HG02885 (cell line): Measurements from ENCODE around the gene RPS6KA2.

Source experiments
- ATAC-seq: cut with Tn5 transposase; IDR thresholded peaks from one replicate; pipeline ENCODE4 v1.9.1; 2021; ENCODE audit warnings: mild to moderate bottlenecking; ENCODE audit not compliant: unreplicated experiment, poor library complexity

The RPS6KA2 gene

DNA sequence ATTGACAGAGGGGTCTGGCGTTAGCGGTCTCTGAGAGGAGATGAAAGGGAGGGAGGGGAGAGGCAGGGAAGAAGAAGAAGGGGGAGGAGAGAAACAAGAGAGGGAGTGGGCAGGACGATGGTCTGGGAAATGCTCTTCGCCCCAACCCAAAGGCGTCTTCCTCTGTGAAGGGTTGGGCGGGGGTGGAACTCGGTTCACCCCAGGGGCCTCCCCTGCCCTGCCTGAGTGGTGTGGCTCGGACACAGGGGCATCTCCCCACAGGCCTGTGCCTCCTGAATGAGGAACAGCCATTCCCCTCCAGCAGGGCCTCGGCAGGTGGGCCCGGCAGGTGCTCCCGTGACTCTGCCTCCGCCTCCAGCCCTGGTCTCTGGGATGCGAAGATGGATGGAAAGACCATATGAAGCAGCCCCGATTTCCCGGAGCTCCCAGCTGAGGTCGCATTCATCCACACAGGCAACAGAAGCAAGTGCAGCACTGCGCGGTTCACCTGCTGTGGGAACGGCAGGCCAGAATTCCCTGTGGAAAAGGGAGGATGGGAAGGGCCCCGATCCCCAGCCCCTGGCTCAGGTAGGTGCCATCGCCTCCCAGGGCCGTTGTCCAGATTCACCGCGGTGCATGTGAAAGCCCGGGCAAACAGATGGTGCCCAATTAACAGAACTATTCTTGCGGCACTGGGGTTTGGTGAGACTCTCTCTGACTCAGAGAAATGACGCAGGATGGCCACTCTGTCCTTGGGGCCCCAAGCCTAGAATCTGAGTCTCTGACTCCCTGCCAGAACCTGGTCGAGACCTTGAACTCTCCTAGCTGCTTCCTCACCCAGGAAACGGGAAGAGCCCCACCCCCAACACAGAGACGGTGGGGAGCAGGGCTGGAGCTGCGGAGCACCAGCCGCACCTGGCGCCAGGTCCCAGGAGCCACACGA is 29.4 kb upstream of the RPS6KA2 start:
- no peak for ATAC-seq

GRCh38 chr6:166655713-166656229 is 28.7 kb upstream of the RPS6KA2 start:
- no peak for ATAC-seq

DNA sequence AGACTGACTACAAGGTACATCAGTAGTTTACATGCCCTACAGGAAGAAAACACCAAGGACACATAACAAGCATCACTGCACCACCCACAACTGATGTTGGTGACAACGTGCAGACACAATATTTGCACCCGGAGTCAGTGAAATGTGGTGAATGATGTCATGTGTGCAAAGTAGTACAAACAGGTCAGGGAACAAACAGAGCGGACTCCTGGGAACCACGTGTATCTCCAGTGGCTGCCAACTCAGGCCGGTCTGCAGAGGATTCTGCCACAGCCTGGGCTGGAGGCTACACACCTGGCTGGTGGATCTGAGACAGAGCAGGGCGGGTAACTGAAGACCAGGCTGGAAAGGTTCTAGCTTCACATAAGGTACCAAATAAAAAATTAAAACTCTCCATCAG is 28.2 kb upstream of the RPS6KA2 start:
- no peak for ATAC-seq

GRCh38 chr6:166654573-166654972 is 27.5 kb upstream of the RPS6KA2 start:
- no peak for ATAC-seq

- ATAC-seq, result no peak
Observed at GRCh38 chr6:166653639-166653941, 26.5 kb upstream of the RPS6KA2 start.

DNA sequence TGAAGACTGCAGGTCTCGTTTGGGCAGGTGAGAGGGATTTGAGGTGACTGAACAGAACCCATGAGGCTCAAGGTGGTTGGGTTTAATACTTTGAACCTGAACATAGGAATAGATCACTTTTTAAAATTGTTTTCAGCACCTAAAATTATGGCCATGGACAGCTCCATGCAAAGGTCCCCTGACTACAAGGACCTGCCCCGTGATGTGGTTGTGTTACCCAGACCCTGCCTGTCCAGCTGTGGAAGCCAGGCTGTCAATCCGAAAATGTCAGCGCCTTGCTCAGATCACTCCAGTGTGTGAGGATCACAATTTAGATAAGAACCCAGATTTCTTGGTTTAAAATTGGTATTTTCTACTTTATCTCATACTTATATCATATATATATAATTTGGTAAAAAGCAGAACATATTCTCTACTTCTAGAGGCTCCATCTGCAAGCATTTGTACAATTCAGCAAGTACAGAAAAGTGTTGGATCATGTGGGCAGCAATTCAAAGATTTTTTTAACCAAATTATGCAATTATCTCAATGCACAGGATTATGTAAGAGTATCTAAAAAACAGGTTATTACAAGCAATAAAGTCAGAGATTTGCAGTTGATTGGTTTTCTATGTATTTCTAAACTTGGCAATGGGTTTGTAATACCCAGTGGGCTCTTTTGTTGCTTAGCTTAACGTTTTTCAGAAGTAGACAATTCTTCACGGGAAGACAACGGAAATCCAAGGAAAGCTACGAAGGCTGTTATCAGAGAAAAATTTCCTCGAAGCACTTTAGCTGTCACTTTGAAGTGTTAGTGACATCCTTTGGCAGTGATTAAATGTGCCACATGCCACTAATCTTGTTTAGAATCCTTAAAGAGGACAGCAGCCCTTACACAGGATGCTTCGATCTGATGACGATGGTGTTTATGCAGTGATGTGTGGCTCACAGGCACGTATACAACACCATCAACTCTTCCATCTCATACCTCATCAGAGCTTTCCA is 24.1 kb upstream of the RPS6KA2 start:
- no peak for ATAC-seq

GRCh38 chr6:166650047-166650446 is 23.0 kb upstream of the RPS6KA2 start:
- ATAC-seq, result no peak

- ATAC-seq, result no peak
Observed at GRCh38 chr6:166648846-166649245, 21.8 kb upstream of the RPS6KA2 start.

DNA sequence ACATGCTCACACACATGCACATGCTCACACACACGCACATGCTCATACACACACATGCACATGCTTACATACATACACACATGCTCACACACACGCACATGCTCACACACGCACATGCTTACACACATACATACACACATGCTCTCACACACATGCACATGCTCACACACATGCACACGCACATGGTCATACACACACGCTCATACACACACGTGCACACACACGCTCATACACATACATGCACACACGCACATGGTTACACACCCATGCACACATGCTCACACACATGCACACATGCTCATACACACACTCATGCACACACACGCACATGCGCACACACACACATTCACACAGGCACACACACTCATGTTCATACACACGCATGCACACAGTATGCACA is 20.8 kb upstream of the RPS6KA2 start:
- ATAC-seq, result no peak

DNA sequence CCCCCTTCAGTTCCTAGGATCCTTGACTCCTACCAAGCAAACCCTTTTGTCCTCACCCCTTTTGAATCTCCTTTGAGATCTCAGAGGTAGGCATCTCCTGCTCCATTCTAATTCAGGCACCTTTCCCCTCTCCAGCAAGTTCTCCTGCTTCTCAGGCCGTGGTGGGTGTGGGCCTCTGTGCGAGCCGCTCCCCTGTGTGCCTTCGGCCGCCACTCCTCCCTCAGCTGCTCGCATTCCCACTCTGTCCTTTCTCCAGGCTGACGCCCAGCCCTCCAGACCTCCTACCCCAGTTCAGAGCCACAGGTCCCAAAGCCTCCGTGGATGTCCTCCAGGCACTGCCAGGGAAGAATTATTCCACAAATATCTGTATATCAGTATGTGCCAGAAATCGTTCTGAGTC is 19.7 kb upstream of the RPS6KA2 start:
- ATAC-seq, result no peak

DNA sequence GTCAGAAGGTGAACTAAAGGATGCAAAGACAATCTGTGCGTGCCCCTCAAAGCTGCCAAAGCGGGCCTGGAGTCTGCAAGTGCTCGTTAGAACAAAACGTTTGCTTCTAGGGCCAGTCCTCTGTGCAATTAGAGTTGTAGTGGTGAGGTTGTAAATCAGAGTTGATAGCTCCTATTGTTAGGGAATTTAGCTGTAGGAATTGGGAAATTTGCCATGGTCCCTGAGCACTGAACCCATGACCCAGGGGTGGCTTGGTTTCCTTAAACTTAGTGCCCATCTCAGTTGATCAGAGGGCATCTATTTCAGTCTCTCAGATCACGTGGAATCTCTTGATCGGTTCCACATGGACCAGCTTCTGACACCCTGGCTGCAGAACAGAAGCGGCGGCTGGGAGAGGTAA is 18.8 kb upstream of the RPS6KA2 start:
- no peak for ATAC-seq

DNA sequence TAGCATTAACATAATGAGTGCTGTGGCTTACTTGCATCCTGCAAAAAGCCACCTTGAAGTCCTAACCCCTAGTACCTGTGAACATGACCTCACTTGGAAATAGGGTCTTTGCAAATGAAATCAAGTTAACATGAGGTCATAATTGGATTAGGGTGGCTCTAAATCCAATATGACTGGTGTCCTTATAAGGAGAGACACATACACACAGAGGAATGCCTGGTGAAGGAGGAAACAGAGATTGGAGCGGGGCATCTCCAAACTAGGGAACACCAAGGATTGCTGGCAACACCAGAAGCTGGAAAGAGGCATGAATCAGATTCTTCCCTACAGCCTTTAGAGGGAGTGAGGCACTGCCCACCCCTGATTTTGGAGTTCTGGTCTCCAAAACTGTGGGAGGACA is 17.6 kb upstream of the RPS6KA2 start:
- no peak for ATAC-seq

DNA sequence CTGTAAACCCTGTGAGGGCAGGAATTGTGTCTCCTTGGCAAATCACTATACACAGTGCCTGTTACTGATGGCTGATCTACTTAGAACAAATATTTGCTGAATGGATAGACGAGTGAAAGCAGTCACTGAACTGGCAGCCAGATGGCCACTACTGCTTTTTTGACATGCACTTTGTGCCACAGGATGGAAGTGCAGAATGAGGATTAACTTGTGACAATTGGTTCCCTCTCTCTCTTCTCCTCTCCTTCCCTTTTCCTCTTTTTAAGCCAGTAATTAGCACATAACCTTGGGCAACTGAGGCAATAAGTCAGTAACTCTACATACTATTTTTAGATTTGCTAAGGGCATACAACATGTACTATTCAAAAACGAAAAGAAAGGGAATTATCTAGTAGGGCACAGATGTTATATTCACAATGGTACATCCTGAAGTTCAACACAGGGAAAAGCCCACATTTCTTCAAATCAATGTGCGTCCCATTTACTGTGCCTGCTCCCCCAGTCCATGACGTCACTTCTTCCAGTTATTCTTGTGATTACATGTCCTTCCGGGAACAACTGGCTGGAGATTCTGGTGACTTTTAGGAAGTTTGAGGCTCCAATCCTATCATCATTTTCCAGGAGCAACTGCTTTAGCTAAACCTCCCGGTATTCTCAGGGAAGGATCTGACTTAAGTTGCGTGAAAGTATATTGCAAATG is 17.0 kb upstream of the RPS6KA2 start:
- no peak for ATAC-seq

DNA sequence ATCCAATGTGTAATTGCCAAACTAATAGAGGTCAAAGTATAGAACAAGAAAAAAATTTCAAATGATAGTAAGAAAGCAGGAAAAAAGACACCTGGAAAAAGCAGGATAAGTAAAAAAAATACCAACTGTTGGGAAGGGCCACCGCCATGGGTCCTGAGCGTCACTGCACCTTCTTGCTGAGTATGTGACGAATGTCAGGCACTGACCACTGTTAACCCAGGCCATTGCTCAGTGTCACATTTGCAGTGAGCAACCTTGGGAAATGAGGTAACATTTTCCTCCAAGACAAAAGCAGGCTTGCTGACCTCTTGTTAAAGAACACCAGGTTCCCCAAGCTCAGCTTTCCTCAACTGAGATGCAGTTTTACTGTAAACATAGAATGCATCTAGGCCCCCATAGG is 15.6 kb upstream of the RPS6KA2 start:
- no peak for ATAC-seq

DNA sequence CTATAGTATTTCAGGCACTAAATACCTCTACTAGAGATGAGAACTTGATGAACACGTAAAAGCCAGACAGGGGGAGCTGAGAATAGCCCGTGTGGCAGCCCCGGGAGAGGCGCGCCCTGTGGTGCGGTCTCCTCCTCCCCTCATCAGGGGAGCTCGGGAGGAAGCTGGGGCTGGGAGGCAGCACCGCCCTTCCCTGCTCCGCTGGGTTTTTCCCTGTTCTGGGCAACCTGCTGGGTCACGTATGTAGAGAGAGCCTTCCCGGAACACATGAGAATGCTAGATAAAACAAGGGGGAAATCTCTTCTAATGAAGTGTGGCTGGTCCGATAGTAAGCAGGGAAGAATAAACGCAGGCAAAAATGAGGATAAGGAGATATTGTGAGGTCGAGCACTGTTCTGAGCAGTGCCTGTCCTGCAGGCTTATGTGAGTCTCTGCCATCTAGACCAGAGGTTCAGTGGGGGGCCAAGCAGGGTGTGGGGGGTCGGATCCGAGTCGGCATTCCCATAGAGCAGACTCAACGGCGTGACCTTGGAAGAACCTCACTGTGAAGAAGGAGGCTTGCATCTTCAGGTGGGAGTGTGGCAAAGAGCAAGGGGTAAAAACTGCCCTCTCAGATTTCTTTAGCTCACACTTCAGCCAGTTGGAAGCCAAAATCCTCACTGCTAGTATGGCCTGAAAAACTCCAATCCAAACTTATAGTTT is 13.4 kb upstream of the RPS6KA2 start:
- no peak for ATAC-seq

DNA sequence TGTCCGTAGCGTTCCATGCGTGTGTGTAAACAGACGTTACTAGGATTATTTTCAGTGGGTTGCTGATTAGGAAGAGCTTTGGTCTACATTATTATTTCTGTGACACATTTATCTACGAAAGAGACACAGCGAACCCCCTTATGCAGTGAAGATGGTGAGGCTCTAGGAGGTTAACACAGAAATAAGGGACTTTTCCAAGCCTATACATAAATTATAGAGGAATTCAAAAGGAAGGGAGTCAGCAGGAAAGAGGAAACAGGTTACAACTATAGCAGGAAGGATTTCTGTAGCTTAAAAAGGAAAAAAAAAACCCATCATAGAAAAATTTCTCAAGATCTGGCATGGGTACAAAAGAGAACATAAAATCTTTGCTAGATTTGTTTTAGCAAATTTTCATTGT is 12.9 kb upstream of the RPS6KA2 start:
- ATAC-seq, result no peak

GRCh38 chr6:166638573-166638964 is 11.5 kb upstream of the RPS6KA2 start:
- no peak for ATAC-seq

DNA sequence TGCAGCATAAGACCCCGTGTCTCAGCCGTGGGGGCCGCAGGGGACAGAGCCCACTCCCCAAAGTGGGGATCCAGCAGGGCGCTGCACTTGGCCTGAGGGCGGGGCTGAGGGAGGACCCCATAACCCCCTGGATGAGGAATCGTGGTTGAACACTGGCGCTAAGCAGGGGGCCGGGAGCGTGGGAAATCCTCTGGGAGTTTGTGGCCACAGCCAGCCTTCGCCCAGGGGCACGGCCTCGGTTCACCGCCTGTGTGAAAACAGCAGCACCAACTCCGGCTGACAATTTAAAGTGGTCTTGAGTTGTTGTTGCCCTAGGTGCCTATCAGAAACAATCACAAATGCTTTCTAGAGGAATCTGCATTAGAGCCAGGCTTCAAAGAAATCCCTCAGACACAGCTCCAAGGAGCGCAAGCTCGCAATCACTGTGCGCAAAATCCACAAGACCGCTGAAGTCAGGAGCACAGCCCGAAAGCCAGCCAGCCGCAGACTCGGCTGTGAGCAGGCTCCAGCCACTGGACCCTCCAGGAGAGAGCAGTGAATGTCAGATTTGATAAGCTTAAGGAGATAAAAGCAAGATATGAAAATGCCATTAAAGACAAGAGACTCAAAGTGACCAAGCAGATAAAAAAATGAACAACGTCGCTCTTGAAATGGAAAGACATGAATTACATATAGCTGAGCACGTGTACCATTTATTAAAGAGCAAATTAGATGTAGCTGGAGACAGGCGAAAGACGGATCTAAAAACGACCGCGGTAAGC is 10.9 kb upstream of the RPS6KA2 start:
- no peak for ATAC-seq

DNA sequence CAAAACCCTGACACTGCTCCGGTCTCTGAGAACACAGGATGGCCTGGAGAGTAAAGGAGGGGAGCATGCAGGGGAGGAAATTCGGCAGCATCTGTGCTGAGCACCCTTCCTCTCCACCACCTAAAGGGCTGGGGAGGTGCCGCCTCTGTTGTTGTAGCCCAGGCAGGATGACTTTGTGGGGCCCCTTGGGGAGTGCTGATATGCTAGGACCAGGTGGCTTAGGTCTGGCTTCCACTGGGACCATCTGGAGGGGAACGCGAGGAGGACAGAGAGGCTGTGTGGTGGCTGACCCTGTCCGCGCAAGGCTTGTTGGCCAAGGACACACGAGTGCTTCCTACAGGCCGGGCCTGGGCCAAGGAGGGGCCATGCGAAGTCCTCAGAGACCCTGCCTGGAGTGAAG is 9.9 kb upstream of the RPS6KA2 start:
- no peak for ATAC-seq
